ENCODE measurements around the gene PRDX5. TPM values are rescaled to one million over a fixed set of nuclear protein-coding genes. Genes with fewer than 3 reads are reported as not detected.

PRDX5 gene
- total RNA-seq, 1 donor from 2014 or later, result 118 TPM

DNA sequence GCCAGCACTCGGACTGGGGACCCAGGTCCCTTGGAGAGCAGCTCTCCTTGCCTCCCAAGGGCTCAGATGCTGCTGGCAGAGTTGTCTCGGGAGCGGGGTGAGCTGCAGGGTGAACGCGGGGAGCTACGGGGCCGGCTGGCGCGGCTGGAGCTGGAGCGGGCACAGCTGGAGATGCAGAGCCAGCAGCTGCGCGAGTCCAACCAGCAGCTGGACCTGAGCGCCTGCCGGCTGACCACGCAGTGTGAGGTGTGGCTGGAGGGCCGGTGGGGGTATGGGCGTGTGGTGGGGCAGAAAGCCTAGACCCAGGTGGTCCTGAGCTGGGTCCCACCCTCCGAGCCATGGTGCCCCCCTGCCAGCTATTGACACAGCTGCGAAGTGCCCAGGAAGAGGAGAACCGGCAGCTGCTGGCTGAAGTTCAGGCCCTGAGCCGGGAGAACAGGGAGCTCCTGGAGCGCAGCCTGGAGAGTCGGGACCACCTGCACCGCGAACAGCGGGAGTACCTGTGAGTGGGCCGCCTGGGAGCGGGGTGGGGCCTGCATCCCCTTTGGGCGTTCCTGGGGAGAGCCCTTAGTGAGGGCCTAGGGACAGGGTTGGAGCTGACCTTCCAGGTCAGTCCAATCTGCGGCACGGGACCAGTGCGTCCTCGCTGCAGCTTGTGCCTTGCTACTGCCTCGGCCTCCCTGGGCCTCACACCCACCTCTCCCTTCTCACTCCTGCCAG, 35.2 kb downstream of the PRDX5 start:
- Mint-ChIP-seq H3K27ac (no peak overlapping the region), H3K4me3 (ENCODE audit: low read depth) (no peak overlapping the region), H3K27me3 (ENCODE audit: low read depth) (no peaks in the 10 kb centered on the region), H3K4me1 (ENCODE audit: low read depth) (peaks cover 10% of the 10 kb centered on the region), H3K9me3 (no peaks in the 10 kb centered on the region), H3K36me3 (ENCODE audit: low read depth) (peaks cover 21% of the 10 kb centered on the region)
- no peak for DNase-seq (ENCODE audit: low spot score)
- intact Hi-C loops (cut with micrococcal nuclease), result no loop called here

DNA sequence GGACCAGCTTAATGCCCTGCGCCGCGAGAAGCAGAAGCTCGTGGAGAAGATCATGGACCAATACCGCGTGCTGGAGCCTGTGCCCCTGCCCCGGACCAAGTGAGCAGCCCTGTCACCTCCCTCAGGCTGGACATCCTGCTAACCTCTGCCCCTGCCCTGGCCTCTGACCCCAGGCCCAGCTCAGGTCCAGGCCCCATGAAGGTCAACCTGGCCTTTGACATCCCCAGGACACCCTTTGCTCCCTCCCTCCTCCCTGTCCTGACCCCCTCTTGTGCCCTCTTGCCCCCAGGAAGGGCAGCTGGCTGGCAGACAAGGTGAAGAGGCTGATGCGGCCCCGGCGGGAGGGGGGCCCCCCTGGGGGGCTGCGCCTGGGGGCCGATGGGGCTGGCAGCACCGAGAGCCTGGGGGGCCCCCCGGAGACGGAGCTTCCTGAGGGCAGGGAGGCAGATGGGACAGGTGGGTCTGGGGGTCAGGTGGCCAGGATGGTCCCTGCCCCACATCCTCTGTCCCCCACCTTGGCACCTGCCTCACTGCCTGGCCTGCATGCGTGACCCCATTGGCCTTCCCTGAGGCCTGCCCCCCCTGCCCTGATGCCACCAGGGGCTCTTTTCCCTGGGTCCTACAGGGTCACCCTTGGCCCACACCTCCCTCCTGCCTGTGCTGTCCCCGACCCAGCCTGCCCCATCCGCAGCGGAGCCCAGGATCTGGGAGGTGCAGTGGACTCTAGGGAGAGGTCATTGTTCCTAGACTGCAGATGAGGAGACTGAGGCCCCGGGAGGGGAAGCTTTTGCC, 36.0 kb downstream of the PRDX5 start:
- Mint-ChIP-seq H3K36me3 (ENCODE audit: low read depth) (peaks cover 17% of the 10 kb centered on the region), H3K9me3 (no peaks in the 10 kb centered on the region), H3K27me3 (ENCODE audit: low read depth) (no peaks in the 10 kb centered on the region), H3K4me3 (ENCODE audit: low read depth) (no peak overlapping the region), H3K4me1 (ENCODE audit: low read depth) (peaks cover 12% of the 10 kb centered on the region), H3K27ac (no peak overlapping the region)
- intact Hi-C loops (cut with micrococcal nuclease), result no loop called here
- DNase-seq (ENCODE audit: low spot score), result no peak

DNA sequence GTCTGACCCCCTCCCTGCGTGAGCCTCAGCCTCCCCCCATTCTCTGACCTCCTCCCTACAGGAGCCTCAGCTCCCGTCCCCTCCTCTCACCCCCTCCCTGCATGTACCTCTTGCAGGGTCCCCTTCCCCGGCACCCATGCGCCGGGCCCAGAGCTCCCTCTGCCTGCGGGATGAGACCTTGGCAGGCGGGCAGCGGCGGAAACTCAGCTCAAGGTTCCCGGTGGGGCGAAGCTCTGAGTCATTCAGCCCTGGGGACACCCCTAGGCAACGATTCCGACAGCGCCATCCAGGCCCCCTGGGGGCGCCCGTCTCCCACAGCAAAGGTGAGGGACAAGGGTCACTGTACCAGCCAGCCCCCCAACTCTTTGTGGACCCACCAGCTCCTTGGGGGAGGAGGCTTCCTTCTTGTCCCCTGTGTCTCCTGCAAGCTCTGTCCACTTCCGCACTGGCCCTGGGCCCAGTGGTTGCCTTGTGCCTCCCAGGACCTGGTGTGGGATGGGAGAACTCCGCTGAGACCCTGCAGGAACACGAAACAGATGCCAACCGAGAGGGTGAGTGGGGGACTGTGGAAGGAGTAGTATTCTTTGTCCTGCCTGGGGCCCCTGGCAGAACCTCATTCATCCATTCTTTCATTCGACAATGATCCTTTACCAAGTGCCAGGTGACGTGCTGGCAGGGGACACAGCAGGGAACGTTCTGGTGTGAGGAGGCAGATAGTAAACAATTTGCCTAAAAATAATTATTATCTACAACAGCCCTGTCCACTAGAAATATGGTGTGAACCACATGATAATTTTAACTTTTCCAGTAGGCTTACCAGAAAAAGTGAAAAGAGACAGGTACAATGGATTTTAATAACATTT, 37.4 kb downstream of the PRDX5 start:
- H3K4me3 Mint-ChIP-seq (ENCODE audit: low read depth), result no peak overlapping the region
- no peaks in the 10 kb centered on the region for H3K9me3 Mint-ChIP-seq
- H3K27ac Mint-ChIP-seq, result no peak overlapping the region
- no peak for DNase-seq (ENCODE audit: low spot score)
- peaks cover 19% of the 10 kb centered on the region for H3K4me1 Mint-ChIP-seq (ENCODE audit: low read depth)
- H3K36me3 Mint-ChIP-seq (ENCODE audit: low read depth), result peaks cover 25% of the 10 kb centered on the region
- intact Hi-C loops (cut with micrococcal nuclease), result loop anchor here (5.0 kb wide), 1 partner anchor 148 kb away; the partner anchor contains the start of gene FERMT3
- no peaks in the 10 kb centered on the region for H3K27me3 Mint-ChIP-seq (ENCODE audit: low read depth)

DNA sequence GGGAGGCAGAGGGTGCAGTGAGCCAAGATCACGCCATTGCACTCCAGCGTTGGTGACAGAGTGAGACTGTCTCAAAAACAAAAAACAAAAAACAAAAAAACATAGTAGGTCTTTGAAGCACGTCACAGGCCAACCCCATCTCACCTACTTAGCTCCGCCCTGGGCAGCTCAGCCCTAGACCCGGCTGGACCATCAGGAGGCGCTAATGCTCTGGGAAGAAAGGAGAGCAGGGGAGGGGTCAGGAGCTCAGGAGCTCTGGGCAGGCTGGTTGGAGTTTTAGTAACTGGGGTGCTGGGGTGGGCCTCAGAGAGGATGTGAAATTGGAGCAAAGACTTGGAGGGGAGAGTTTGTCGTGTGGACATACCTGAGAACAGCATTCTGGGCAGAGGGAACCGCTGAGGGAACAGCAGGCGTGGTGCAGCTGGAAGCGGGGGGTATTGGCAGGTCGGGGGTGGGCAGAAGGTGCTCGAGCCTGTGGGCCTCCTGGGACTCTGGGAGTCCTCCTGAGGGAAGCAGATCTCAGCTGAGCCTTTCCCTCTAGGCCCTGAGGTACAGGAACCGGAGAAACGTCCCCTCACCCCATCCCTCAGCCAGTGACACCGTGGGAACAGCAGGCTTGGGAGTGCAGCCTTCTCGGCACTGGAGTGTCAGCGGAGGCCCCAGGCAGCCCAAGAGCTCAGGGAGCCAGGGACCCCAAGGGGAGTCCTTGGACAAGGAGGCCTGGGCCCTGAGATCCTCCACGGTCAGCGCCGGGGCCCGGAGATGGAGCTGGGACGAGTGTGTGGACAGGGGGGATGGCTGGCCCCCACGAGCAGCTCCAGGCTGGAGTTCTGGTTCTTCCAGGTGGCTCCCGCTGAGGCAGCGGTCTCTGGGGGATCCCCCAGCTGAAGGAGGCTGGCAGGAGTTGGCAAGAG, 38.8 kb downstream of the PRDX5 start:
- Mint-ChIP-seq H3K4me3 (ENCODE audit: low read depth) (peak overlapping the region; percentile 57), H3K27me3 (ENCODE audit: low read depth) (no peaks in the 10 kb centered on the region), H3K4me1 (ENCODE audit: low read depth) (peaks cover 21% of the 10 kb centered on the region), H3K27ac (peak overlapping the region; percentile 79), H3K36me3 (ENCODE audit: low read depth) (peaks cover 29% of the 10 kb centered on the region), H3K9me3 (no peaks in the 10 kb centered on the region)
- intact Hi-C loops (cut with micrococcal nuclease), result loop anchor here (5.0 kb wide), 1 partner anchor 149 kb away; the partner anchor contains the start of gene FERMT3
- DNase-seq (ENCODE audit: low spot score), result no peak

DNA sequence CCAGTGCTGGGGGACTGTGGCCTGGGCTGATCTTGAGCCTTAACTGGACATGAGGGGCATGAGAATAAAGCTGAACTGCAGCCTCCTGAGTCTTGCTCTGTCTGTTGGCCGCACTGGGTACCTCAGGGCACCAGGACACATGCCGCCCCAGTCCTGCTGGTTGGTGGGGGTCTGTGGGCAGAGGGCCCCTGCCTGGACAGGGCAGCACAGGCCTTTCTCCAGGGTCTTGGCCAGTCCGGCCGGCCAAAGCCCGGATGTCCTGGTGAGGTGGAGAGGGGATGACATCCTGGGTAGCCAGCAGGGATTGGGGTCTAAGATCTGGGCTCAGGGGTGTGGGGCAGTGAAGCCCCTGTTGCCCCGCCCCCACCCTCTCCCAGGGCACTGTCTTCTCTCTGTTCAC, 39.5 kb downstream of the PRDX5 start:
- Mint-ChIP-seq H3K27me3 (ENCODE audit: low read depth) (no peaks in the 10 kb centered on the region), H3K9me3 (no peaks in the 10 kb centered on the region), H3K36me3 (ENCODE audit: low read depth) (peaks cover 36% of the 10 kb centered on the region), H3K4me1 (ENCODE audit: low read depth) (peaks cover 21% of the 10 kb centered on the region), H3K4me3 (ENCODE audit: low read depth) (peak overlapping the region; percentile 77), H3K27ac (peak overlapping the region; percentile 83)
- DNase-seq (ENCODE audit: low spot score), result no peak
- intact Hi-C loops (cut with micrococcal nuclease), result loop anchor here (5.0 kb wide), 1 partner anchor 150 kb away; the partner anchor contains the start of gene FERMT3

DNA sequence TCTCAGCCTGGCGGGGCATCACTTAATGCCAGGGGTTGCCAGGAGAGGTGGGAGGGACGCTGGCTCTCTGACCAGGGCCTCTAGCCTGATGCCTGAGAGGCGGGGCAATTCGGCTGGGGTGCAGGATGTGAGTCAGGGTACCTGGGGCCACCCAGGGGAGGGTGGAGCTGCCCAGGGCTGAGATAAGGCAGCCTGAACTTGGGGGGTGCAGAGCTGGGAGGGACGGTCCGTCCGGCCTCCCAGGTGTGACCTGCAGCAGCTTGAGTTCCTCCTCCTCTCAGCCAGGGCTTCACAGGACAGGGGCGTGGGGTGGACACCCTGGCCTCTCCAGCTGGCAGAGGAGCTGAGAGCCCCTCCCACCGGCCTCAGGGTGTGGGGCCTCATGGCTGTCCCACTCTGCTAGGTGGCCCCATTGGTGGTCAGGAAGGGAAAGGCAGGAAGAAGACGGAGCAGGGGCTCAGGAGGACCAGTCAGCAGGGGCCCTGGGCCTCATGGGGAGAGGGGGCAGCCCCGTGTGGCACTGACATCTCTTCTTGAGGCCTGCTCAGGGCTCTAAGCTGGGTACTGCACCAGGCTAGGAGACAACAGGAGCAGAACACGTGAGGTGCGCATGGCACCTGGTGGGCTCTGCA, 40.1 kb downstream of the PRDX5 start:
- Mint-ChIP-seq H3K4me1 (ENCODE audit: low read depth) (peaks cover 21% of the 10 kb centered on the region), H3K36me3 (ENCODE audit: low read depth) (peaks cover 42% of the 10 kb centered on the region), H3K27ac (peak overlapping the region; percentile 83), H3K27me3 (ENCODE audit: low read depth) (no peaks in the 10 kb centered on the region), H3K4me3 (ENCODE audit: low read depth) (peak overlapping the region; percentile 77), H3K9me3 (no peaks in the 10 kb centered on the region)
- intact Hi-C loops (cut with micrococcal nuclease), result loop anchor here (1.0 to 5.0 kb wide), 3 partner anchors 17 to 151 kb away; partner anchors contain the start of genes CCDC88B, FERMT3 and TRMT112
- peak; percentile 28 for DNase-seq (ENCODE audit: low spot score)

DNA sequence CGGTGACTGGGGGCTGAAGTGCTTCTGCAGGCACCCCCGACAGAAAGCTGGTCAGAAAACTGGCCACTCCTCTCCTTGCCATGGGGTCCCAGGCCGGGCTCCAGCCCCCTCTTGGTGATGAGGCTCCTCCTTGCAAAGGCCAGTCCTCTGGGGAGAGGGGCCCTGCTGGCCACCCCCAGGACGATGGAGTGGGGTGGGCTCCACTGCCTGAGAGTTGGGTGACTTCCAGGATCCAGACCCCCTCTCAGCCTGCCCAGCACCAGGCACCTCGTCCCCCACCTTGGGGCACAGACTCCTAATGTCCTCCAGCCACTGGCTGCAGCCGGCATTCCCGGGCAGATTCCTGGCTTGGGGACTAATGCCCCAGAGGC, 40.6 kb downstream of the PRDX5 start:
- peaks cover 21% of the 10 kb centered on the region for H3K4me1 Mint-ChIP-seq (ENCODE audit: low read depth)

DNA sequence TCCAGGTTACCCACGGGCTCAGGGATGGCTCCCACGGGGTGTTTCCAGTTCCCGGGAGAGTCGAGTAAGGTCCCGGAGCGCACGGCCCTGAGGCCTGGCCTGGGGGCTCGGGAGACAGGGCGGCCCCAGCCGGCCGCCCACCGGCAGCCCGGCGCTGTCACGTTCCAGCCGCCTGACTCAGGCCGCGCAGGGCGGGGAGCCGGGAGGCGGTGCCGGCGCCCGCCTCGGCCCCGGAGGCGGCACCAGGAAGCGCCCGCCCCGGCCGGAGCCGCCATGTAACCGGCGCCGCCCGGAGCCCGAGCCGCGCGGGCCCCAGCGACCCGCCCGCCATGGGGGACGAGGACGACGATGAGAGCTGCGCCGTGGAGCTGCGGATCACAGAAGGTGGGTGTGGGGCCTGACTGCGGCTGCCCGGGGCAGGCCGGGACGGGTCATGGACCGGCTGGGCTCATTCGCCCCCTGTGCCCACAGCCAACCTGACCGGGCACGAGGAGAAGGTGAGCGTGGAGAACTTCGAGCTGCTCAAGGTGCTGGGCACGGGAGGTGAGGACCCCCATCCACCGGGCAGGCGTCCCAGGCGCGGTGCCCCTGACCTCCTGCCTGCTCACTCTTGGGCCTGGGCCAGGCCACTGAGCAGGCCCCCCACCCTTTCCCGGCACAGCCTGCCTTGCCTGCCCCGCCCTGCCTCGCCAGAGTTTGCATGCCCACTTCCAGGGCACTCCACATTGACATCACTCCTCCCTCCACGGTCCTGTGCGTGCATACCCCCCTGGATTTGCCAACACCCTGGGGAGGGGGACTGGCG, 41.2 kb downstream of the PRDX5 start, which contains the start of gene RPS6KA4:
RPS6KA4 (plus strand) TSS at position 256 of the 805 bp plus-strand sequence; CDS start at position 330, 74 bp downstream.
- Mint-ChIP-seq H3K9me3 (no peaks in the 10 kb centered on the region), H3K36me3 (ENCODE audit: low read depth) (peaks cover 50% of the 10 kb centered on the region), H3K4me3 (ENCODE audit: low read depth) (peak within 1 kb of the TSS; percentile 91), H3K4me1 (ENCODE audit: low read depth) (peaks cover 21% of the 10 kb centered on the region), H3K27me3 (ENCODE audit: low read depth) (no peaks in the 10 kb centered on the region), H3K27ac (peak within 1 kb of the TSS; percentile 83)
- intact Hi-C loops (cut with micrococcal nuclease), result loop anchor here (1.0 to 5.0 kb wide), 3 partner anchors 18 to 152 kb away; partner anchors contain the start of genes CCDC88B, FERMT3 and TRMT112
- peak; percentile 54 for DNase-seq (ENCODE audit: low spot score)

More for the DNA sequence above, 40.6 kb downstream of the PRDX5 start:
- Mint-ChIP-seq H3K27ac (peak overlapping the region; percentile 83), H3K27me3 (ENCODE audit: low read depth) (no peaks in the 10 kb centered on the region), H3K9me3 (no peaks in the 10 kb centered on the region), H3K4me3 (ENCODE audit: low read depth) (peak overlapping the region; percentile 77), H3K36me3 (ENCODE audit: low read depth) (peaks cover 47% of the 10 kb centered on the region)
- DNase-seq (ENCODE audit: low spot score), result no peak
- intact Hi-C loops (cut with micrococcal nuclease), result loop anchor here (1.0 to 5.0 kb wide), 3 partner anchors 18 to 151 kb away; partner anchors contain the start of genes CCDC88B, FERMT3 and TRMT112

DNA sequence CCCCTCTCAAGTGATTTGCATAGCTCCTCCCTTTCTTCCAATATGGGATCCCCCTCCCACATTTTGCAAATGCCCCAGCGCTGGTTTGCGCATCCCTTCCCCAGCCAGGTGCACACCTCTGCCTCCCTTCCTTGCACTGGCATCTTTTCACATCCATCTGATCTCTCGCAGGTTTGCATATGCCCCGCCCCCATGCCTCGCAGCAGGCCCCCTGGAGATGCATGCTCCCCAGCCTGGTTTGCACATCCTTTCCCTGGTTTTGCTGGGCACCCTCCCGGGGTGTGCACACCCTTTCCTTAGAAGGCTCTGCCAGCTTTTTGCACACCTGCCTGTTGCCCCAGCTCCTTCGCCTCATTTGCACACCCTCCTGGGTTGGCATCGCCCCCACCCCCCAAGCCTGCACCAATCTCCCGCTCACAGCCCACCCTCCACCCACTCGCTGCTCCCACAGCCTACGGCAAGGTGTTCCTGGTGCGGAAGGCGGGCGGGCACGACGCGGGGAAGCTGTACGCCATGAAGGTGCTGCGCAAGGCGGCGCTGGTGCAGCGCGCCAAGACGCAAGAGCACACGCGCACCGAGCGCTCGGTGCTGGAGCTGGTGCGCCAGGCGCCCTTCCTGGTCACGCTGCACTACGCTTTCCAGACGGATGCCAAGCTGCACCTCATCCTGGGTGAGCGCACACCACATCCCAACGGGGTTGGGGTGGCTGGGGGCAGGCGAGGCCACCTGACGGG, 42.0 kb downstream of the PRDX5 start:
- Mint-ChIP-seq H3K27ac (peak overlapping the region; percentile 68), H3K4me1 (ENCODE audit: low read depth) (peaks cover 21% of the 10 kb centered on the region), H3K4me3 (ENCODE audit: low read depth) (peak overlapping the region; percentile 91), H3K27me3 (ENCODE audit: low read depth) (no peaks in the 10 kb centered on the region), H3K36me3 (ENCODE audit: low read depth) (peaks cover 54% of the 10 kb centered on the region), H3K9me3 (no peaks in the 10 kb centered on the region)
- DNase-seq (ENCODE audit: low spot score), result peak; percentile 23
- intact Hi-C loops (cut with micrococcal nuclease), result loop anchor here (2.0 to 5.0 kb wide), 2 partner anchors 19 to 153 kb away; partner anchors contain the start of genes CCDC88B and FERMT3

DNA sequence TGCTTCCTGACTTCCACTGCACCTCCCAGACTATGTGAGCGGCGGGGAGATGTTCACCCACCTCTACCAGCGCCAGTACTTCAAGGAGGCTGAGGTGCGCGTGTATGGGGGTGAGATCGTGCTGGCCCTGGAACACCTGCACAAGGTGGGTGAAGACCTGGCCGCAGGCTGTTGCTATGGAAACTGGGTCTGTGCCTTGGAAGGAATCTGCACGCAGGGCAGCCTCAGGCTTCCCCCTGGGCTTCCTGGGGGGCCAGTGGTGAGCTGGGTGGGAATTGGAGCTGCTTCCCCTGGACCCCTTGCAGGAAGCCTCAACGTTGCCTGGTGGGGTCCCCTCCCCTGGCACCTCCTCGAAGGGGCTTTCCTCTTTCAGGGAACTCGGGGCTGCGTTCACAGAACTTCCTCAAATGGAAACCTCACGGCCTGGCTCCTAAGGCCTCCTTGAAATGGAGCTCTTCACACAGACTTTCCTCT, 42.6 kb downstream of the PRDX5 start:
- H3K4me3 Mint-ChIP-seq (ENCODE audit: low read depth), result peak overlapping the region; percentile 91
- peaks cover 57% of the 10 kb centered on the region for H3K36me3 Mint-ChIP-seq (ENCODE audit: low read depth)
- intact Hi-C loops (cut with micrococcal nuclease), result no loop called here
- H3K9me3 Mint-ChIP-seq, result no peaks in the 10 kb centered on the region
- H3K27ac Mint-ChIP-seq, result no peak overlapping the region
- peaks cover 21% of the 10 kb centered on the region for H3K4me1 Mint-ChIP-seq (ENCODE audit: low read depth)
- no peaks in the 10 kb centered on the region for H3K27me3 Mint-ChIP-seq (ENCODE audit: low read depth)
- DNase-seq (ENCODE audit: low spot score), result no peak

All from activated T-helper 2 cell treated with anti-CD3 and anti-CD28 coated beads, Interferon-gamma antibody, Interleukin-2, Interleukin-4, amounts not matched to agents 10 μg/mL and 5 μg/mL and 100 μg/mL, durations not matched to agents 14 hours and 24 hours and 36 hours (primary cell).